Measurements from ENCODE around the gene TTLL5.
"Not testable (repeated sequence)": the region's sequence is repeated elsewhere in the genome, so short reads cannot be mapped to it uniquely, and the experiment has no call there.

Gene TTLL5

DNA sequence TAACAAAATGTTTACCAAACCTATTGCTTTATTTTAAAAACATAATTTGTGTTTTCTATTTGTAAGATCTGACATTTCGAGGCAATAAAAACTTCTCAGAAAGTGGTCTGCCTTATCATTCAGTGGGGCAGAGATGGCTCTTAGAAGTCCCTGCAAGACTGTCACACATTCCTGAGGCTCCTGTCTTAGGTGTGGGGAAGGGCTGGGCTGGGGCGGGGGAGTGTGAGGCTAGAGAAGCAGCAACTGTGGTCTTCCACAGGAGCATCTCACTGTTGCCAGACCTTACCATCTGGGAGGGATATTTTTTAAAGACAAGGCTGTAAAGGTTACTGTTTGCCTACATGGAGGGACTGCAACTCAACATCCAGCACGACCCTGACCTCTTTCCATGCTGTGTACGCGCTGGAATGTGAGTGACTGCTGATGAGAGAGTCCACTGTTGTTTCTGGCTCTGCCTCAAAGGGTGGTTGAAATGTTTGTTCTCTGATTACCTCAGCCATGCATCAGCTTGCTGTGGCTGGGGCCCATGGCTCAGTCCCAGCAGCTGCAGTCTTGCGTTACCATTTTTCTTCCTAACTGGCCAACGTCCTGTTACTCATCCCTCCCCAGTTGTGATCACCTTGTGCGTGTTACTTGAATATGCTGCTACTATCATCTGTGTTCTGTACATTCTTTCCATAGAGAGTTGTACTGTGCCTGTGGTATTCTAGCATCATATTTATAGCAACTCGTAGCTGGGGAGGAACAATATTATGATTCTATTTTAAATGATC lies 12.8 kb upstream of the TTLL5 start:
- DNase-seq (ENCODE audit: low spot score), result no peak

DNA sequence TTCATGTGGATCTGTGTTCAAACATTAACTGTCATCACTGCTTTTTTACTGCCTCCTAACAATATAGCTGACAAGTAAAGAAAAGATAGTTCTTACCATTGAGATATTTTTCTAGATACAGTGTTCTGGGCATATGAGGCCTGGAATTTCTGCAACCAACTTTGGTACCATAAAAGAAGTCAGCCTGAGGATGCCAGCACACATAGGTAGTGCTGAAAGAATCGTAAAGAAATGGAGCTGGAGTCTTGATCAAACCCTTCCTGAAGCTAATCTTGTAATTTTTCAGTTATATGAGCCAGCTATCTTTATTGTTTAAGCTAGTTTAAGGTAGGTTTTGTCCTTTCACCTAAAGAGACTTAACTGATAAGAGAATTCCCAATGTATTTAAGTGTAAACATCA lies 11.7 kb upstream of the TTLL5 start:
- DNase-seq (ENCODE audit: low spot score), result no peak

DNA sequence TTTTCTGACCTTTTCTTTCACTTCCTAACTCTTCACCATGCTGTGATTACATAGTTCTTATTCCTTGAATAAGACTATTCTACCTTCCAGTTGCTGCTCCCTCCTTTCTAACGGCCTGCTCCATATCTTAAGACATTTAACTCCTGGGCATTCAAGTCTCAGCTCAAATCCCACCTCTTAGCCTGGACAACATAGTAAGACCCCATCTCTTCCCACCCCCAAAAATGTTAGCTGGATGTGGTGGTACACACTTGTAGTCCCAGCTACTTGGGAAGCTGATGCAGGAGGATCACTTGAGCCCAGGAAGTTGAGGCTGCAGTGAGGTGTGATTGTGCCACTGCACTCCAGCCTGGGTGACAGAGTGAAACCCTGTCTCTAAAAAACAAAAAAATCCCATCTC lies 11.3 kb upstream of the TTLL5 start:
- no peak for DNase-seq (ENCODE audit: low spot score)

DNA sequence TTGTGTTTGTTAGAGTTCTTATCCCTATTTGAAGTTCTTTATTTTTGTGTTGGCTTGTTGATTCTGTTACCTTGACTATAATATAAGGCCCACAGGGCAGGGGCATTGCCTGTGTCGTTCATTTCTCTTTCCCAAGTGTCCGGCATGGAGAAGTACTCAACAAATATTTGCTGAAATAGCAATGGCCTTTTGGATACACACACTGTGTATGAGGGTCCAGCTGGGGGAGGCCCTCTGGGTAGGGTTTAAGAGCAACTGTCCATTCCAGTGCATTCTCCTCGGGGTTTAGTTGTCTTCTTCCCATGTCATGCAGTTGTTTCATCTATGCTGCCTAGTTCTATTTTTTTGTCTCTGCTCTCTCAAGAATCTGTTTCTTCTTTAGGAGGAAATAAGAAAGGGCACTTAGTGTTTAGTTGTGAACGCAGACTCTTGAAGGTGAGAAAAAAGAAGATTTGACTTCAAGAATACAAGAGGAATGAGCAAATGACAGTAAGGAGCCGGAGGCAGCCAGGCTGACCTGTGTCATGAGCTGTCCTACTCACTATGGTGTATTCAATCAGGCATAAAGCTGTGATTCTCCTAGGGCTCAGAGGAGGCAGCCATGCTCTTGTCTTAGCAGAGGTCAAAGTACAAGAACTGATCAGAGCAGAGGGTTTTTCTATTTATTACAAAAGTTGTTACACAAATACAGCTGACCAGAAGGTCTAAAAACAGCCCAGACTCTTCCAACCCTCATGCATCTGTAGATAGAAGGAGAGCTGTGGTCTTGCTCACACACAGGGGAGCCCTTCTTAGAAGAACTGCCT lies 10.6 kb upstream of the TTLL5 start:
- no peak for DNase-seq (ENCODE audit: low spot score)

DNA sequence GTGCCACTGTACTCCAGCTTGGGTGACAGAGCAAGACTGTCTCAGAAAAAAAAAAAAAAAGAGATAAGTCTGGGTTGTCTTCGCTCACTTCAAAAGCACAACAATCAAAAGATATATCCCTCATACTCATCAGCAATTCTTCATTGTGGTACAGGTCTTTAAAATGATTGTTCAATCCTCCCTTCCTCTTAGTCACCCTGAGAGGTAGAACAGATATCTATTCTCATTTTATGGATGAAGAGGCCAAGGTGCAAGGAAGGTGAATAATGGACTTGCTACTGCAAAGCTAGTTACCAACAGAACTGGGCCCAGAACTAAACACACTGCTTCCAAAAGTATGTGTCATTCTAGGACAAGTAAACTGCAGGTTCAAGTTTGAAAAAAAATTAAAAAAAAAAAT lies 7.5 kb upstream of the TTLL5 start:
- no peak for DNase-seq (ENCODE audit: low spot score)

DNA sequence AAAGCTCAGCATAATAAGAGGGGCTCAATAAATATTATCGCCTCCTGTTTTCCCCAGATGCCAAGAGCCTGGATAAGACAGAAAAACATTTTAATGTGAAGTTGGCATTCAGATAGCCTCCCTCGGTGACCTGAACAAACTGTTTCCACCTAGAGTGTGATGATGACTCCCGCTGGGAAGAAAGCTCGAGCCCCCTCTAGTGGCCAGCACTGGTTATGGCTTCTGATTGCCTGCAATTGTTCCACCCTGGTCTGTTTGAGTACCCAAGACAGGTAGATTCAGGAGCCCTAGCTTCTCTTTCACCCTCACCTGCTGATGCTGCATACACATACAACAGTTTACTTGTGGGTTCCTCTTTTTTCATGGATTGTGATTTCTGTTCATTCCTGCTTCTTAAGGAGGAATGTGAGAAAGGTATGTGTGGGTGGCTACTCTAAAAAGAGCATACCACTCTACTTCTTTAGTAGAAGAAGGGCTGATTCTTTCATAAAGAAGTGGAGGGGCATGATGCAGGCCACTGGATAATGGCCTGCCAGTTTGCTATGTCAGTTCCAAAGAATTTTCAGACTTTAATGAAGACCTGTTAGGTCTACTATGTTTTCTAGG lies 6.8 kb upstream of the TTLL5 start:
- peak; percentile 85 for DNase-seq (ENCODE audit: low spot score)

DNA sequence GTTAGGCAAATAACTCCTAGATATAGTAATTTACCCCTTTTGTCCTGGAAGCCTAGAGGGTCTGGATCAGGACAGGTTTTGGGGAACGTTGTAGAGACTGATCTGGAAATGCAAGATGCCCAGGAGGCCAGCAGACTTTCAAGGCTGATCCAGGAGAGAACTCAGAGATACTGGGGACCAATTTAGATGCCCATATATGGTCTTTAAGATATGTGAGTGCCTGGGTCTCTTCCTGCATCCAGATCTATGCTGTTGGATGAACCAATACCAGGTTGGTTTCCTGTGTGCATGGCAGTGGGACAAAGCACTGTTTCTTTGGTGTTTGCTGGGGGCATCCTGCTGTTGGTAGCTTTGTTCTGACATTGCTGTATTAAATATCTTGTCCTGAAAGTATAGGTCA lies 5.8 kb upstream of the TTLL5 start:
- no peak for DNase-seq (ENCODE audit: low spot score)

DNA sequence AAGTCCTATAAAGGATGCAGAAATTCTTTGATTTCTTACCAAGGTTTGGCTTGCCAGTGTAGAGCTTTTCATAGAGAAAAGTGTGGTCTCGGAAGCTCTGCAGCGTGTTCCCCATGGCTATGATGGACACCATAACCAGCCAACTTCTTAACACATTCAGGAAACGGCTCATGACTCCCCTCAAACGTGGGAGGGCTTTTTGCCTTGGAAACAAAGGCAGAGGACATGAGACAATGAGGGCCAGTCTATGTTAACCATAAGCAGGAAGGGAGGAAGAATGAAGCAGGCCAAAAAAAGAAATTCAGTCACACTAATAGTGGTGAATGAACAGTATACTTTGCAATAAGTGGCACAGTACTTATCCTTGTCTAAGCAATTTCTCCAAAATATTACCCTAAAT lies 3.7 kb upstream of the TTLL5 start:
- no peak for DNase-seq (ENCODE audit: low spot score)

DNA sequence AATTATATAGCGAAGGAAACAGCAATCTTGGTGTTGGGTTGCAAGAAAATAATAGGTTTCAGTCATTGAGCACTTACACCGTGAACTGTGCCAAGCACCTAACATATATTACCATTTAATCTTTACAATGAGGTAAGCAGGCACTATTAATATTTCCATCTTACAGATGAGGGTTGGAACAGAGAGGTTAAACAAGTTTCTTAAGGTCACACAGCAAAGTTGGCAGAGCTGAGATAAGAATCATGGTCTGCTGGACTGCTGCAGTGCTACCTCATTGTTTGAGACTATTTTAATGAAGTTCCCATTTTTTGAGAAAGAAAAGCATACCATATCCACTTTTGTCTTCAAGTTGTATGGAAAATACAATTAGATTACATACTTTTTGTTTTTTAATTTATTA lies 2.1 kb upstream of the TTLL5 start:
- no peak for DNase-seq (ENCODE audit: low spot score)

DNA sequence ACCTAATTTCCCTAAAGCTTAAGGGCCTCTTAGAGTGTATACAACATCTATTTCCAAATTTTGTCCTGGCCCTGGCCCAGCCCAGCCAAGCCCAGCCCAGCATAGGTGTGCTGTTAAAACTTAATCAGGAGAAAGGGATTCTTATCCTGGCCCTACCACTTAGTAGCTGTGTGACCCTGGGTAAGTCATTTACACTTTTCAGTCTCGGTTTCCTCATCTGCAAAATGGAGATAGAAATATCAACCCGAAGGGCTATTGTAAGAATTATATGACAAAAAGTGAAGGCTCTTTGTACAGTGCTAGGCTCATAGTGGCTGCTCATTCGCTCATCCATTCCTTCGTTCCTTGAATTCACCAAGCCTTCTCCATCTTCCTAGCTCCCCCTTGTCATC lies 812 bp upstream of the TTLL5 start:
- DNase-seq (ENCODE audit: low spot score), result no peak

DNA sequence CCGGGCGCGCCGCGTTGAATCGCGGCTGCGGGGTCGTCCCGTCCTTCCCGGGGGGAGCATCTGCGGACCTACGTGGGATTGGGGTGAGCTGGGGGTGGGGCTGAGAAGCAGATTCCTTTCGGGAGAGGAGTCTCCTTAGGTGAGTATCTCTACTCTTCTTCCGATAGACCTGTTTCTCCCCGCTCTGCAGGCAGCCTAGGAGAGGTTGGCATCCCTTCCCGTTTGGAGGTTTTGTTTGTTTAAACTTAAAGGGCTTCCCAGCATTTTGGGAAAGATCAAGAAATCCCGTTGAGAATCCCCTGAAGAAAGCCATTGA lies 411 bp downstream of the TTLL5 start:
- no peak for DNase-seq (ENCODE audit: low spot score)

DNA sequence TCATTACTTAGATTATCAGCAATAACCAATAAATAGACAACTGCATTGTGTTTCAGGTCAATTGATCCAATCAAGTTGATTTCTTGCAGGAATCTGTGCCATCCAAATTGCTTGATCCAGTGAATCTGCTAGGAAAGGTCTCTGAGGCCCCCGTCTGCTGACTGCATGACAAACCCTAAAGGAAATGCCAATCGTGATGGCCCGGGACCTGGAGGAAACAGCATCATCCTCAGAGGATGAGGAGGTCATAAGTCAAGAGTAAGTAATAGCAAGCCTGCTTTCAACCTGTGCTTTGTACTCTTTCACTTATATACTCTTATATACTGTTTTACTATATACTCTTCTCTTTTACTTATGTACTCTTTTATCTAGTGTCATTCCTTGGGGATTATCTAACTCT lies 1.9 kb downstream of the TTLL5 start:
- no peak for DNase-seq (ENCODE audit: low spot score)

DNA sequence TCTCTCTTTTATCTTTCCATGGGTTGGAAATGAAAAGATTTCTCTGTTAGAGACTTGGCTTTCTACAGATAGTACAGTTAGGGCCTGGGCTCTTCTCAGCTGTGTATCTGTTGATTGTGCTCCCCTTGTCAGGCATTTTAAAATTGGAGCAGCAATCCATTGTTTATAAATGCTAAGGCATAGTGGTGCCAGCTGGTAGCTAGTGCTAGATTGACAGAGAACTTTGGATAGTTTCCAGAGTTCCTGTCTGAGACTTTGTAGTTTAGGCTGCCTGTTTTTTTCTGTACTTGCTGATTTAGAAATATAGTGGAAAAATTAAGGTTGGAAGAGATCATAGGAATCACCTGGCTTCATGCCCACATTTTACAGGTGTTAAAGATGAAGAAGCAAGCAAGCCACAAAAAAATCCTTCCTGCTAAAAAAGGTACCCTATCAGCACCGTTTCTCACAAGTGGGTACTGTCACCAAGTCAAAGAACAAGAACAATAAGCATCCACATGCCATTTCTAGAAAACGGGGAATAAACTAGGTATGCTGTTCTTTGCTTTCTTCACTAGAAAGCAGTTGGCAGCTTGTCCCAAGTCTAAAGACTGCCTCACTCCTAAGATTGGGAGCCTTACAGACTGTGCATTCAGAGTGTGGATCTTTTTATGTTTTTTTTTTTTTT lies 6.2 kb downstream of the TTLL5 start:
- DNase-seq (ENCODE audit: low spot score), result no peak

DNA sequence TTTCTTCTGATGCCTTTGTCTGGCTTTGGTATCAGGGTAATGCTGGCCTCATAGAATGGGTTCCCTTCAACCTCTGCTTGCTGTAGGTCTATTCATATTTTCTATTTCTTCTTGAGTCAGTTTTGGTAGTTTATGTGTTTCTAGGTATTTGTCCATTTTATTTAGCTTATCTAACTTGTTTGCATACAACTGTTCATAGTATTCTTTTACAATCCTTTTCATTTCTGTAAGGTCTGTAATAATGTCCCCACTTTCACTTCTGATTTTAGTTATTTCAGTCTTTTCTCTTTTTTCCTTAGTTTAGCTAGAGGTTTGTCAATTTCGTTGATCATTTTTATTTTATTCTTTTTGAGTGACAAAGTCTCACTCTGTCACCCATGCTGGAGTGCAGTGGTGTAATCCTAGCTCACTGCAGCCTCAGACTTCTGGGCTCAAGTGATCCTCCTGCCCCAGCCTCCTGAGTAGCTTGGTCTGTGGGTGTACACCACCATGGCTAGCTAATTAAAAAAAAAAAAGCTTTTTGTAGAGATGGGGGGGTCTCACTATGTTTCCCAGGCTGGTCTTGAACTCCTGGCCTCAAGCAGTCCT lies 11.7 kb downstream of the TTLL5 start:
- no peak for DNase-seq (ENCODE audit: low spot score)

DNA sequence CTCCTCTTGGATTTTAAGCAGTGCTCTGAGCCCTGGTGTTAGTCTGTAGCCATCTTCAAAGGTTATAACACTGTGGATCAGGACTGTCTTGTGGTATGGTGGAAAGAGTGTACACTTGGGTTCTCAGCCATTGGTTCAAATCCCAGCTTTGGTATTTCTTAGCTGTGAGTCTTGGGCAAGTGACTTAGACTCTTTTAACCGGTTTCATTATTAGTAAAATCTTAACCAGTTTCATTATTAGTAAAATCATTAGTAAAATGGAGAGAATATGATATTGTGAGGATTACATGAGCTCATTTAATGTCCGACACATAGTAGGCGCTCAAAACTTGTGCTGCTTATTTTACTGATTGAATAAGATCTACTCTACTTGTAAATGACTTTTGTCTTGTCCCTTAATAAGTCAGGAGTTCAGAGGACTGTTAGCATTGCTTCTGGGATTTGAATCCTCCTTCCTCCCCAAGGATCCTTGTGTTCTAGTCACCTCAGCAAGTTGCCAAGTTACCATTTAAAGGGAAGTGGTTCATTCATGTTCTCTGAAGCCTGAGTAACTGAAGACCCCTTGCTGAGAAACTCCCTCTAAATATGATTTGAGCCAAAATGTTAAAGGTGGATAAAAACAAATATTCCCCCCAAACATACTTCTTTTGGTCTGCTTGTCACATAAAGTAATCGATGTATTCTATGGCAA lies 12.4 kb downstream of the TTLL5 start:
- no peak for DNase-seq (ENCODE audit: low spot score)

DNA sequence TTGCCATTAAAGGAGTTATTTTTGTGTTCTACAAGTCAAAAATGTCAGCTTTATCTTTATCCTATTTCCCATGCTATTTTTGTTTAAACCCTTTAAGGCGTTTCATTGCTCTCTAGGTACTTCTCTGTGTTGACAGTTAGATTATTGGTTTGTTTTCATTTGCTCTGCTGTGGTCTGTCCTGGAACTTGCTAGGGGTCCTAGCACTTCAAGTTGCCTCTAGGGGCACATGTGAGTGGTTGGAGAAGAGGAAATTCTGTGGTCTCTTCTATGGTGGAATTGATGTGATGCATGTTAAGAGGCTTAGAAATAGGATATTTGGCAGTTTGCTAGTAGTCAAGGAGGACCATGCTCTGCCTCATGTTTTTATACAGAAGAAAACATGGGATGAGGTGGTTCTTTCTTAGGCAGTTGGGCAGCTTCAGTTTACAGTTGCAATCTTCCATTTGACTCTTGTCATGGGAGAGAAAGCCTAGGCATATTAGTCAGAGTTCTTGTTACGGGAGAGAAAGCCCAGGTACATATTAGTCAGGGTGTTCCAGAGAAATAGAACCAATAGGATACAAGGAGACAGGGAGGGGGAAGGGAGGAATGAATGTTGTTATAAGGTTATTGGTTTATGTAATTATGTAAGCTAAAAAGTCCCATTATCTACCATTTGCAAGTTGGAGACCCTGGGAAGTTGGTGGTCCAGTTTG lies 14.4 kb downstream of the TTLL5 start:
- no peak for DNase-seq (ENCODE audit: low spot score)

DNA sequence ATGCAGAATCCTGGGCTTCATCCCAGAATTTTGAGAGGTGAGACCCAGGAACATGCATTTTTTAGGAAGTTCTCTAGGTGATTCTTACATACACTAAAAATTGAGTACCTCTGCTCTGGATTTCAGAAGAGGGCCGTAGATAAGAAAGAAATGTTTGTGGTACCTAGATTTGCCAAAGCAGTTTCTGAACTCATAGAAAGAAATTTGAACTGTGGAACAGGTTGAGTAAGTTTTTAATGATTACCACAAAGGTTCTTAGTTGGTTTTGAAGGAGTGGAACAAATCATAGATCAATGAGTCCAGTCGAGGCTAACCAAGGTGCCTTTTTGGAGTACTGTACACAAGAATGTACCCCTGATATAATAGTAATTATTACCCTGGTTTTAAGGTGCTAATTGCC lies 24.9 kb downstream of the TTLL5 start:
- DNase-seq (ENCODE audit: low spot score), result no peak

DNA sequence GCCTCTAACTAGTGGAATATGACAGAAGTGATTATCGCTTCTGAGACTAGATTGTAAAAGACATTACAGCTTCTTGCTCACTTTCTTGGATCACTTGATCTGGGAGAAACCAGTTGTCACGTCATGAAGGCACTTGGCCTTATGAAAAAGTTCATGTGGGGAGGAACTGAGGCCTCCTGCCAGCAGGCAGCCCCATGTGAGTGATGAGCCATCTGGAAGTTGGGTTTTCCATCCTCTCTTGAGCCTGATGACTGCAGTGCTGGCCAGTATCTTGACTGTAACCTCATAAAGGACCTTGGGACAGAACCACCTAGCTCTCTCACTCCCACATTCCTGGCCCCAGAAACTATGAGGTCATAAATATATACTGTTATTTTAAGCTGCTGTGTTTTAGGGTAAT lies 28.0 kb downstream of the TTLL5 start:
- no peak for DNase-seq (ENCODE audit: low spot score)

DNA sequence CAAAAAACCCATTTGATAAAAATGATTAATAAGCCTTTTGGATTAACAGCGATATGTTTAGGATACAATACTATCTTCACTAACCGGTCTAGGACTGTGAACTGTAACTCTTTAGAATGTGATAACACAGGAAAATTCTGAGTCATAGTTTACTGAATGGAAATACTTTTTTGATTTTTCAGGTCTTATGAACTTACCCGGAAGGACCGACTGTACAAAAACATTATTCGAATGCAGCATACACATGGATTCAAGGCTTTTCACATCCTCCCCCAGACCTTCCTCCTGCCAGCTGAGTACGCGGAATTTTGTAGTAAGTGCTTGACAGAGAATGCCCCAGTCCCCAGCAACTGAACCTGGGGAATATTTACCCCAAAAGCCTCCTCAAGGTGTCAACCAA lies 29.0 kb downstream of the TTLL5 start:
- no peak for DNase-seq (ENCODE audit: low spot score)

DNA sequence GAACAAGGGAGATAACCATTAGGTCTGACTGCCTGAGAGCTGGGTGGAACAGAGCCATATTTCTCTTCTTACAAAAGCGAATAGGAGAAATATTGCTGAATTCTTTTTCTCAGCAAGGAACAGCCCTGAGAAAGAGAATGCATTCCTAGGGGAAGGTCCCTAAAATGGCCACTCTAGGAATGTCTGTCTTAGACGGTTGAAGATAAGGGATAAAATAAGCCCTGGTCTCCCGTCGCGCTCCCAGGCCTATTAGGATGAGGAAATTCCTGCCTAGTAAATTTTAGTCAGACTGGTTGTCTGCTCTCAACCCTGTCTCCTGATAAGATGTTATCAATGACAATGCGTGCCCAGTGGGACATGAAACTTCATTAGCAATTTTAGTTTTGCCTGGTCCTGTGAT lies 34.0 kb downstream of the TTLL5 start:
- DNase-seq (ENCODE audit: low spot score), result not testable (repeated sequence)

DNA sequence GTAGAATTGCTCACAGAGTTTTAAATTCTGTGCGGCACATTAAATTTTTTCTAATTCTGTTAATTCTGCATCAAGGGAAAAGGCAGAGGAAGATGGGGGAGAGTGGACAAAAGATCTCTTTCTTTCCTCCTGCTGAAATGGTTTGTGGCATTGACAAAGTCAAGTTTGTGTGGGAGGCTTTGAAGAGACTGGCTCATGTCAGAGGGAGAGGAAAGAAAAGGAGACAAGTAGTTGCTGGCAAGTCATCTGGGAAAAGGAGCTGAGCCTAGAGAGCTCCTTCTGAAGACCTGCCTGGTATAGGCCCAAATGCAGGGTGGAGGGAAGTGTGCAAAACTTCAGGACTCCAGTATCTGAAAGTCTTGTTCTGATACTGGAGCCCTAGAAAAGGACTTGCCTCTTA lies 36.3 kb downstream of the TTLL5 start:
- DNase-seq (ENCODE audit: low spot score), result no peak
